Stimulated activated CD4-positive, alpha-beta T cell treated with anti-CD3 and anti-CD28 coated beads, Interleukin-12 subunit alpha, Interleukin-12 subunit beta, amount 100 ng/mL, for 48 hours (primary cell): ENCODE results near the gene CMBL.
"Not testable (repeated sequence)": the region's sequence is repeated elsewhere in the genome, so short reads cannot be mapped to it uniquely, and the experiment has no call there.

Experiments used
- DNase-seq, 3 donors: peaks; one replicate each; pipeline ENCODE4 v3.0.0-alpha.2; 2020; ENCODE audit warnings: low read depth in 2 of 3, low spot score in 1 of 3

Gene CMBL

DNA sequence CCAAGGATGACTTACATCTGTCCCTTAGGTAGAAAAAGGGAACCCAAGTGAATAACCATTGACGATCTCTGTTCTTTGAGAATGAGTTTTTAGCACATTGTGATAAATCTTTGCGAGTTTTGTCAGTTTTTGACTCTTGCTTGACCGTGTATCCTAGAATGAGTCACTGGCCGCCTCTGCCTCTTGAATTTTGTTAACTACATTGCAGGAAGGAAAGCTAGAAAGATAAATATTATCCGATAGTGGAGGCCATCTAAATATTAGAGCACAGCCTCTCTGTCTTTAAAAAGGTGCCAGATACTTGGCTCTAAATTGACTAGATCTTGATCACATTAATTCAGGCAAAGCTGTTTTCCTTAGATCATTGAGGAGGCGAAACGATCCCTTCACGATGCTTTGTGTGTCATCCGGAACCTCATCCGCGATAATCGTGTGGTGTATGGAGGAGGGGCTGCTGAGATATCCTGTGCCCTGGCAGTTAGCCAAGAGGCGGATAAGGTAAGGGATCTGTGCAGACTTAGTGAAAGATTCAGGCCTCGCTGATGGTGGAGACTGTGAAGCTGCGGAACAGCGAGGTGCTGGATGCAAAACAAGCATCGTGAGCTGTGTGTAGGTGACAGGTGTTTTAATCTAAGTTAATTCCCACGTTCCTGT is 45.5 kb downstream of the CMBL start:
- DNase-seq, result no peak

DNA sequence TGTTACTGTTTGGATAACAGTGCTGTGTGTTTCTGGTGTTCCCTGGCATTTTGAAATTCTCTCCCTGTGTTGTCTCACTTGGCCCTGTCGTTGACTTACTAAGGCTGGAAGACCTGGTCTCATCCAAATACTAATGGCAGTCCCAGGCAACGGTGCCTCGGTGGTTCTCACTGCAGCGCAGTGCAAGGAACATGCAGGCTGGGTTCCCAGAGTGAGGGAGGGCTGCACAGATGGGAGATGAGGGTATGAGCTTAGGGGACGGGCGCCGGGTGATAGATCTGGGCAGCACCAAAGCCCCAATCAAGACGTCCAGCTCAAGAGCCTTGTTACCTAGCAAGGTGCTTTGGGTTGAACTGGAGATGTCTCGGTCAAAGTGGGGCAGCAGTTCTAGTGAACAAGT is 46.6 kb downstream of the CMBL start:
- no peak for DNase-seq

DNA sequence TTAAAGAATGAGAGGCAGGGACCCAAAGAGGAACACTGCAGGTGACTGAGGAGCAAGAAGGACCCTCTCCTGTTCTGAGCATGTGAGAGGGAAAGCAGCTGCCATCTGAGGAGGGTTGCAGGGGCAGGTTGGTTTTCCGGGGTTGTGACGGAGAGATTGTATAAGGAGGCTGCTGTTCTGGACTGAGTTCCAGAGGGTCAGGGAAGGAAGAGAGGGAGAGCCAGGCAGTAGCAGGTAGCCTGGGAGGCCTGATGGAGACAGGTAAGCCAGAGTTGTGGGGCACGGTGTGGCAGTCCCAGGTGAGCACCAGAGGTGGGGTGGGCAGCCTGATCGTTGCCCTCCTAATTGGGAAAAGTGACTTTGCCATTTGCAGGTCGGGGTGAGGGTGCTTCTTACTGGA is 47.8 kb downstream of the CMBL start:
- DNase-seq, result no peak

DNA sequence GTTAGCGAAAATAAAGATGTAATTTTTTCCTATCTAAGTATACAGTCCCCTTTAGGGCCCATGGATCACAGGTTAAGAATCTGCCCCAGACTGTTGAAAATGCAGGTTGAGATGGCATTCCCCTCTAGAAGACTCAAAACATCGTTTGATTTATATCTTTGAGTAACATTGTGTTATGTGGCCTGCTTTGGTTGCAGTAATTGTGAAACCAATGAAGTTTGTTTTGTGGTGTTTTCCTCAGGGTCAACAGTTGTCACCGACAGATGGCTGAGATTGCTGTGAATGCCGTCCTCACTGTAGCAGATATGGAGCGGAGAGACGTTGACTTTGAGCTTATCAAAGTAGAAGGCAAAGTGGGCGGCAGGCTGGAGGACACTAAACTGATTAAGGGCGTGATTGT is 49.8 kb downstream of the CMBL start:
- DNase-seq, result no peak

DNA sequence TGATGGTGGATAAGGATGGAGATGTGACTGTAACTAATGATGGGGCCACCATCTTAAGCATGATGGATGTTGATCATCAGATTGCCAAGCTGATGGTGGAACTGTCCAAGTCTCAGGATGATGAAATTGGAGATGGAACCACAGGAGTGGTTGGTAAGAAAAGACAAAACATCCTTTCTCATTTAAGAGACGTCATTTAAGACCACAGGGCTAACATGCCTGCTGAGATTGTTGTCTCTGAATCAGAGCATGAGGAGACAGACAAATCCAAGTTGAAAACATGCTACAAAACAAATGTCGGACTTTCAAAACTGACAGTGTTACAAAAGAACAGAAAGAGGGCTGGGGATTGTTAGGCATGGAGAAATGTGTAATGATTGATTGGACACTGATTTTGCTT is 53.0 kb downstream of the CMBL start:
- no peak for DNase-seq

DNA sequence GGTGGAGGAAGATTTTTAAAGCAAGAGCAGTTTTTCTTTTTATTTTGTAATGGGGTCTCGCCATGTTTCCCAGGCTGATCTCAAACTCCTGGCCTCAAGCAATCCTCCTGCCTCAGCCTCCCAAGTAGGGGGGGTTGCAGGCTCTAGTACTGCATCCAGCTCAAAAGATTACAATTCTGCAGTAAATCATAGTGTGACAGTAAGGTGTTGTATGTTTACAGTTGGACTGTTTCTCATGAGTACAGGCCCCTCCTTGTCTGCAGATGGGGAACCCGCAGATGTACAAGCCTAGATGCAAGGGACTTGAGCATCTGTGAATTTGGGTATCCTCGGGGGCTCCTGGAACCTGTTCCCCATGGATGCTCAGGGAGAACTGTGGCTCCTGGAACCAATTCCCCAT is 54.3 kb downstream of the CMBL start:
- no peak for DNase-seq

DNA sequence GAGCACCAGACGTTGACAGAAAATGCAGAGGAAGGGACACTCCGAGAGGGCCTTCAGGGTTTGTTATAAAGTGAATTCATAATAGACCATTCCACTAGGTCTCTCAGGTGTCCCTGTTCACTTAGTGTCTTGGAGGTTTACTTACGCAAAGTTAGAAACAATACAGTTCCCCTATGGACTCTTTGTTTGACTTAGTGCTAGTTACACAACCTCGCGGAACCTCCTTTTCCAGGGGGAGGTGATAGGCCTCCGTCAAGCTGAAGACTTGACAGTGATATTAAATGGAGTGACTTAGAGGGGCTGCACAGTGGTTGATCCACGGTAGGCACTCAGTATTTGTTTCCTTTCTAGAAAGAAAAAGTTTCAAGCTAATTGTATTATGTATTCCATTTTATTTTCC is 56.3 kb downstream of the CMBL start:
- no peak for DNase-seq

DNA sequence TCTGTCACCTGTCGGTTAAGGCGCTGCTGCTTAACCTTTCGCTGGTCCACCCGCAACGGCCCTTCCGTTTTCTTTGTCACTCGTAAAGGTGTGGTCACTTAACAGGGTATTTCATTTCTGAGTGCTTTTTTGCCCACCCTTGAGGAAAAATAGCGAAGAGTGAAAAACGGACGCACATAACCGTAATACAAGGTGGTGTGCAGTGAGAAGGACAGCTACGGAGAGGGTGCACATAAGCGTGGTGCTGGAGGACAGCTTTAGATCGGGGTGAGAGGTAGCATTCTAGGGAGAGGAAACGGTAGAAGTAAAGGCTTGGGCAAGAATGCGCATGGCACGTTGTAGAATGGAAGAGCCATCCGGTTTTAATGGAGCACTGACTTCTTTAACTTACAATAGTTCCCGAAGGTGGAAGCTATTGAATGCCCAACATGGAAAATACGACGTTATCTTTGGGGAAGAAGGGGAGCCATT is 56.9 kb downstream of the CMBL start:
- DNase-seq, result no peak

DNA sequence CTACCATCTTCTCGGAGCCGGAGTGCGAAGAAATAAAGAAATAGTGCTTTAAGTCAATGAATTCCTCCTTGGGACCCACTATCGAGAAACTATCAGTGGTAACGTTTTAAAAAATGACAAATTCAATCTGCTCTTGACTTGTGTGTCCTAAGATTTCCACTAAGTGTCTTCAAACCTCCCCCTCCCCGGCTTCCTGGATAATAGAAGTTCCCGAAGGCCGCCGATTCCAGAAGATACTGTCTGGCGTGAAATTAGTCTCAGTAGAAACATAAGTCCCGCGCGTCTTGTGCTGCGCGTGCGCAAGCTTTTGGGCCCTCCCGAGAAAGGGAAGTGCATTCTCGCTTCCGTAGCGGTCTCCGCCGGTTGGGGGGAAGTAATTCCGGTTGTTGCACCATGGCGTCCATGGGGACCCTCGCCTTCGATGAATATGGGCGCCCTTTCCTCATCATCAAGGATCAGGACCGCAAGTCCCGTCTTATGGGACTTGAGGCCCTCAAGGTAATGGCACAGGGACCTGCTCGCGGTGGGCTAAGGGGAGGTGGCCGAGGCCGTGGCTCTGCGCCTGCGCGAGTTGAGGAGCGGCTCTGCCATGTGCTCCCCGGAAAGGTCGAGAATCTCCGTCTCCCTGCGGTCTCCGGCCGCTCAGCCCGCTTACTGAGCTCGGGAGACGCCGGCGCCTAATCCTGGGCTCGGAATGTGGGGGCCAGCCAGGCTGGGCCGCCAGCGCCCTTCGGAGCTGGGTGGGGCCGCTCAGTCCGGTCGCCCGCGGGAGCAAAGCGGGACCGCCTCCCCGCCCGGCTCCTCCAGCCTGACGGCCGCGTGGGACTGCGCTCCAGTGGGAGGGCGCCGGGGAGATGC is 57.5 kb downstream of the CMBL start, which contains the start of gene CCT5:
TSS of gene CCT5 (plus strand) at position 333 of the 858 bp plus-strand sequence. CDS start at position 394, 61 bp downstream.
- peak; percentile 79 to 81 (median 79) for DNase-seq

DNA sequence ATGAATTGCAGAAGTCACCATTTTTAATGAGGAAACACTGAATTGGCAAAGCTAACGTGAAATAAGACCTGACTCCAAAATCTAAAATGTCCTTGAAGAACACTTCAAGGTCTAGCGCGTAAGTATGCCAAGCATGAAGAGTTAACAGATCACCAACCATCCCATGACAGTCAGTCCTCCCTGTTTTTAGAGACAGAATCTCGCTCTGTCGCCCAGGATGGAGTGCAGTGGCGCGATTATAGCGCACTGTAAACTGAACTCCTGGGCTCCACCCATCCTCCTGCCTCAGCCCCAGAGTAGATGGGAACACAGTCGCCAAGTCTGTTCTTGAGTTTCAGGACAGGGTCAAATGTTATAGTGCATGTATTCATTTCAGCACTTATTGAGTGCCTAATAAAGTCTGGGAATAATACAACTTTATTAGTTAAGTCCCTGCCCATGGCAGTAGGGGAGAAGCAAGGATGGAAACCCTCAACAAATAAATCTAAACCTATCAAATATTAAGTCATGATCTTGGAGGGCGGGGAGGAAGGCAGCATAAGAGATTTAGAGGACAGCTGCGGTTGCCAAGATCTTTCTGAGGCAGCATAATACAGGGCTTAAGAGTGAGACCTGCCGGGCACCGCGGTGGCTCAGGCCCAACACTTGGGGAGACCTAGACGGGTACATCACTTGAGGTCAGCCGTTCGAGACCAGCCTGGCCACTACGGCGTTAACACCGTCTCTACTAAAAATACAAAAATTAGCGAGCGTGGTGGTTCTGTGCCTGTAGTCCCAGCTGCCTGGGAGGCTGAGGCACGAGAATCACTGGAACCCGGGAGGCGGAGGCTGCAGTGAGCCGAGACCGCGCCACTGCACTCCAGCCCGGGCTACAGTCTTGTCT is 59.1 kb downstream of the CMBL start:
- no peak for DNase-seq

DNA sequence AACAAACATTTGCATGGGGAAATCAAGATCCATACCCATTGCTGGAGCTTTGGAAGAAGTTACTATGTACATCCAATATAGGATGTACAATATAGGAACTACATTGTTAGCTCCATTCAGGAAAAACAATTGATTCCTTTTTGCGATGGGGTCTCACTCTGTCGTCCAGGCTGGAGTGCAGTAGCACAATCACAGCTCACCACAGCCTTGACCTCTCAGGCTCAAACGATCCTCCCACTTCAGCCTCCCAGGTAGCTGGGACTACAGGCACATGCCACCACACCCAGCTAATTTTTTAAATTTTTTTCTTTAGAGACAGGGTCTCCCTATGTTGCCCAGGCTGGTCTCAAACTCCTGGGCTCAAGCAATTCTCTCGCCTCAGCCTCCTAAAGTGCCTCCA is 60.5 kb downstream of the CMBL start:
- not testable (repeated sequence) for DNase-seq

DNA sequence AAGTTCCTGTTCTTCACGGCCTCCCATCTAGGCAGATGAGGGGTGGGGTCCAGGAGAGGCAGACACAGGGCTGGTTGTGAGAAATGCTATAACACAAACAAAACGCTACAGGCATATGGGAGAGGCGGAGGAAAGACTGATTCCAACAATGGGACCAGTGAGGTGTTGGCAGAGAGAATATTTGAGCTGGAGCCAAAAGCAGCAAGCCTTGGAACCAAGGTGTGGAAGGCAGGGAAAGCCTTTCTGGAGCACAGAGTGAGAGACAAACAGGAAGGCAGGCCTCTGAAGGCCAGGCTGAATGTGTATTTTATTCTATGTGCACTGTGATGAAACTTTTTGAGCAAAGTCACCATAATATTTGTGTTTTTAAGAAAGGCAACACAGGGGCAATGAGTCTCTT is 60.9 kb downstream of the CMBL start:
- no peak for DNase-seq

DNA sequence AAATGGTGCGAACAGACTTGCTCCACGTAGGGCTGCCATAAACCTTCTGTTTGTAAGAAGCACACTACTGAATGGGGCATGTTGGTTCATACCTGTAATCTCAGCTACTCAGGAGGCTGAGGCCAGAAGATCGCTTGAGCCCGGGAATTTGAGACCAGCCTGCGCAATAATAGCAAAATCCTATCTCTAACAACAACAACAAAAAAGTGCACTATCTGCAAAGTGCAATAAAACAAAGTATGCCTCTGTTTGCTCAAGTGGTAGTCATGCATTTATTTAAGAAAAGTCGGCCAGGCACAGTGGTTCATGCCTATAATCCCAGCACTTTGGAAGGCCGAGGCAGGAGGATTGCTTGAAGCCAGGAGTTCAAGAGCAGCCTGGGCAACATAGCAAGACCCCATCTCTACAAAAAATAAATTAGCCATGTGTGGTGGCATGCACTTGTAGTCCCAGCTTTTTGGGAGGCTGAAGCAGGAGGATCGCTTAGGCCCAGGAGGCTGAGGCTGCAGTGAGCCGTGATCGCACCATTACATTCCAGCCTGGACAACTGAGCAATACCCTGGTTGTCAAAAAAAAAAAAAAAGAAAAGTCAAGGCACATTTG is 63.3 kb downstream of the CMBL start:
- no peak for DNase-seq

DNA sequence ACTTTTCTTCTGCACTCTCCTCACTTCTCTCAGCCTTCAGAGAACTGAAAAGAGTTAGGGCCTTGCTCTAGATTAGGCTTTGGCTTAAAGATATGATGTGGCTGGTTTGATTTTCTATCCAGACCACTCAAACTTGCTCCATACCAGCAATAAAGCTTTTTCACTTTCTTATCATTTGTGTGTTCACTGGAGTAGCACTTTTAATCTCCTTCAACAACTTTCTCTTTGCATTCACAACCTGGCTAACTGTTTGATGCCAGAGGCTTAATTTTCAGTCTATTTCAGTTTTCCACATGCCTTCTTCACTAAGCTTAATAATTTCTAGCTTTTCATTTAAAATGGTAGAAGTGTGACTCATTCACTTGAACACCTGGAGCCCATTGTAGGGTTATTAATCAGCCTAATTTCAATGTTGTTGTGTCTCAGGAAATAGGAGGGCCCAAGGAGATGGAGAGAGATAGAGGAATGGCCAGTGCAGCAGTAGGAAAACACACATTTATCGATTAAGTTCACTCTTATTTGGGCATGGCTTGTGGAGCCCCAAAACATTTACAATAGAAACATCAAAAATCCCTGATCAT is 64.0 kb downstream of the CMBL start:
- DNase-seq, result no peak

DNA sequence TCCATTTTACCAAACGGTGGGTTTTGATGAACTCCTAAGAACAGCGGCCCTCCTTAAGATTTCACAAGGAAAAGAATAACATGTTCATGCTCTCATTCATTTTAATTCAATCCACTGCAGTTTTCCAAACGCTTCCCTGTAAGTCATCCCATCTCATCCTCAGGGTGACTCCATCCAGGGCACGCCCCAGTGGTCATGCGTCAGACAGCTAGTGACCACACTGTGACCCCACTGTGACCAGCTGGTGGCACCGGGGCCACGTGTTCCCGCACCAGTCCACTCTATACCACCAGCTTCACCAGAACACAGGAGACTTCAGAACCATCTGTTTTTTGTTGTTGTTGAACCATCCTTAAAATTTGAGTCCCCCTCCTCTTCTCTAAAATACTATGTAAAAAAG is 72.4 kb downstream of the CMBL start:
- no peak for DNase-seq

DNA sequence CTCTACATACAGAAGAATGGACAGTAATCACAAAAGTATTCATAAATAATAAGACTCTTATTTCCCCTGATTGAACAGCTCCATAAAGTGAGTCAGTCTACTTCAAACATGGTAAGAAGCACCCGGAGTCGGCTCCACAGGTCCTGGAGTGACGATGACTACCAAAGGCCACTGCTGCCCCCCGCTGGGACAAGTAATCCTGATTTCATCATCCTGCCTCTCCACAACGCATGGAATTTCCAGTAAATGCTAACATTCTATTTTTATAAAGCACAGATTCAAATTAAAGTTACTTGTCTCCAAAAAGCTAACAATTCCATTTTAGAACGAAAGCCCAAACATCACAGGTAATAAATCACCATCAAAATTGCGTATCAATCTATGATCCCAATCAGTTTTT is 74.2 kb downstream of the CMBL start:
- DNase-seq, result no peak

DNA sequence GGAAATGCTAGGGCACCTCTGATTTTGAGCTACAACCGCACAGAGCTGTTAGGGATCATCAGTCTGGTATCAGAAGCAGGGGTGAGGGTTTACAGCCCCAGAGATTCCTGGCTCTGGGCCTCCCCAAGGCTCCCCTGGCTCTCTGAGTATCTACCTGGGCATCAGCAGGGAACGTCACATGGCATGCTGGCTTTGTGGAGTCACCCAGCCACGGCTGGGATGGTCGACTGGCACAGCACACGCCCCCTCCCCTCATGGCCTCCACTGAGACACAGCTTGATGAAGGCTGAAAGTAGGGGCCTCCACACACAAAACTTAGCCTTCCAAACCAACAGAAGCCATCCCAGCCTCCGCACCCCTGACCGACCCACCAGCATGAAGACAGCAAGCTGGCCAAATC is 74.7 kb downstream of the CMBL start:
- DNase-seq, result no peak

DNA sequence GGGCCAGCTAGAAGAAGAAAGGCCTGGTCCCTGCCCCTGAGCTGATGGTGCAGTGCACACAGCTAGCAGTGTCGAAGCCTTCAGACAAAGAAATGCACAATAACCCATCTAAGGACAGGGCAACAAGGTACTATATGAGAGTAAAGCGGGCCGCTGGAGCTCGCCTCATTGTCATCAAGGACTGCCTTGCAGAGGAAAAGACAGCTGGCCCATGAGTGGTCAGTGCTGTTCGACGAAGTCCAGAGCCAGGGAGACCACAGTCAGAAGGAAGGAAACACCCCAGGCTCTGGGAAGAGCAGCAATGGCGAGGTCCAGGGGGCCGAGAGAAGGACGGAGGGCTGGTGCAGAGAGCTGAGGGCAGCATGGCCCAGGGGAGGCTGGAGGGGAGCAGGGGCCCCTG is 75.3 kb downstream of the CMBL start:
- no peak for DNase-seq

DNA sequence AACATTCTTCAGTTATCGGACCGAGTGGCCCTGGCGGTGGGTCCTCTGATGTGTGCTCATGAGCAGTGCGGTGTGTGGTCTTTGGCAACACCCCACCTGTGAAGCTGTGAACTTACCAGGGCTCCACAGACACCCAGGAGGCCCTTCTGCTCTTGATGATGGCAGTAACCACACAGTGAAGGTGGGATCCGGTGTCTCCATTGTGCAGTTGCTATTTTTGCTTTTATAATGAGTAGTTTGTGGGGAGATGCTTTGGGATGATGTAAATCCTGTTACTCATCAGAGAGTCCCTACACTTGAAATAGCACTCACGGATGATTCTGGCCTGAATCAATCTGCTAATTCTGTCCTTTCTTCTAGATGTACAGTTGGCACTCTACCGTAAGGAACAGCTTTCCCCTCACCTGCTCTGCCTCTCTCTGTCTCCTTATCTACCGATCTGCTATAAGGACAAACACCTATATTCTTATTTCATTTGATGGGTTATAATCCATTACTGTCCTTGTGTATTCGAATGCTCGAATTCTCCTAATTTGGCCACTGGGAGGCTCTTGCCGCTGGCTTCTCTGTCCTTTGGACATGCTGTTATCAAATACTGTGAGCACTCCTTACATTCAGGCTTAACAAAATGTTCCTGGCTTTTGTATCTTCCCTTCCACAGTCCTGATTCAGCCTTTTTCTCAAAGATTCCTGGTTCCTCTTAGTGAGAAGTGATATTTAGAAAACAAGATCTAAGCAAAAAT is 78.2 kb downstream of the CMBL start:
- DNase-seq, result no peak

DNA sequence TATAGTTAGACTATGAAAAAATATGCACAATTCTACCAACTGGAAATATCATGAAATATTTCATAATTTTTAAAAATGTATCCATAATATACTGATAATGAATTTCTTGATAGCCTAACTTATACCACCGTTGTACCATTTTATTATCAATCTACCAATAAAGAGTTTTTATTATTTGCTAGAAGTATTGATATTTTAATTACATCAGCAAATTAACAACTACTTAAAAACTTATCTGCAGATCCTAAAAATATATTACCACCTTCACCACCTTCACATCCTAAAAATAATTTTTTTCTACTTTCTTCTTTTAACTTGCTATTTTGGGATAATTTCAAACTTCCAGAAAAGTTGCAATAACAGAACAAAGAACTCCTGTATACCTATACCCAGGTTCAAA is 79.4 kb downstream of the CMBL start:
- no peak for DNase-seq
